OCI-LY1 (cell line): Measurements from ENCODE around the gene GOT1.
A peak's percentile ranks its signal among the peaks of the same experiment; 100 is the strongest.

ENCODE experiments used
- H2AFZ ChIP-seq: fragments of 200-600 bp; sonication (generic), shearing (Covaris generic); 2 replicates; pipeline ENCODE4 v1.6.0; 2014; ENCODE audit warnings: antibody characterized with exemption, mild to moderate bottlenecking, low read length
- H3F3A ChIP-seq: fragments of 200-600 bp; sonication (generic), shearing (Covaris generic); 2 replicates; pipeline ENCODE4 v1.6.0; 2014; ENCODE audit warnings: mild to moderate bottlenecking, antibody characterized with exemption, low read length, moderate library complexity; ENCODE audit not compliant: insufficient read depth
- H3K27ac ChIP-seq: fragments of 200-600 bp; sonication (generic); 2 replicates; pipeline ENCODE4 v1.5.1; 2014; ENCODE audit warnings: low read length, mixed run types, mild to moderate bottlenecking, low read depth; ENCODE audit not compliant: poor library complexity, severe bottlenecking
- H3K27me3 ChIP-seq: fragments of 200-600 bp; sonication (generic); 2 replicates; pipeline ENCODE4 v1.6.0; 2014; ENCODE audit warnings: antibody characterized with exemption, mild to moderate bottlenecking, low read length, moderate library complexity; ENCODE audit not compliant: insufficient read depth
- H3K36me3 ChIP-seq: fragments of 200-600 bp; sonication (generic); 2 replicates; pipeline ENCODE4 v1.6.1; 2014; ENCODE audit warnings: mild to moderate bottlenecking, antibody characterized with exemption, low read length, moderate library complexity, mixed read lengths; ENCODE audit not compliant: insufficient read depth
- H3K4me1 ChIP-seq: fragments of 200-600 bp; sonication (generic); 2 replicates; pipeline ENCODE4 v1.5.1; 2014; ENCODE audit warnings: mild to moderate bottlenecking, low read length, moderate library complexity; ENCODE audit not compliant: insufficient read depth, severe bottlenecking
- H3K4me2 ChIP-seq: fragments of 200-600 bp; sonication (generic), shearing (Covaris generic); 2 replicates; pipeline ENCODE4 v1.6.1; 2014; ENCODE audit warnings: low read length
- H3K4me3 ChIP-seq: fragments of 200-600 bp; sonication (generic); 2 replicates; pipeline ENCODE4 v1.5.1; 2014; ENCODE audit warnings: low read length, low read depth, mild to moderate bottlenecking, mixed read lengths; ENCODE audit not compliant: poor library complexity, severe bottlenecking
- H3K79me2 ChIP-seq: fragments of 200-600 bp; shearing (Covaris generic); 2 replicates; pipeline ENCODE4 v1.6.1; 2016; ENCODE audit warnings: mixed run types, low read length, mixed read lengths; ENCODE audit not compliant: insufficient read depth
- H3K9ac ChIP-seq: fragments of 200-600 bp; sonication (generic), shearing (Covaris generic); 2 replicates; pipeline ENCODE4 v1.6.1; 2014; ENCODE audit warnings: mild to moderate bottlenecking, low read length, mixed read lengths
- H3K9me2 ChIP-seq: fragments of 200-600 bp; sonication (generic), shearing (Covaris generic); 2 replicates; pipeline ENCODE4 v1.6.1; 2014; ENCODE audit warnings: low read depth, mild to moderate bottlenecking, low read length, mixed read lengths
- H3K9me3 ChIP-seq: fragments of 200-600 bp; shearing (Covaris generic); 2 replicates; pipeline ENCODE4 v1.6.1; 2014; ENCODE audit warnings: low read length, mixed read lengths
- H4K20me1 ChIP-seq: fragments of 200-600 bp; sonication (generic), shearing (Covaris generic); 2 replicates; pipeline ENCODE4 v1.6.0; 2016; ENCODE audit warnings: mild to moderate bottlenecking, low read length; ENCODE audit not compliant: insufficient read depth
- EZH2 ChIP-seq: fragments of 200-600 bp; sonication (generic), shearing (Covaris generic); IDR thresholded peaks from 2 replicates; pipeline ENCODE4 v1.8.0; 2017; ENCODE audit warnings: borderline replicate concordance, mixed run types, mild to moderate bottlenecking, antibody characterized with exemption, low read length, moderate library complexity, mixed read lengths
- TF ChIP-seq, protein P1 (sequence below): fragments of 200-600 bp; sonication (generic), shearing (Covaris generic); IDR thresholded peaks from 2 replicates; pipeline ENCODE4 v1.5.1; 2017; ENCODE audit warnings: mild to moderate bottlenecking, antibody characterized with exemption, low read length, moderate library complexity, mixed read lengths

The GOT1 gene

GRCh38 chr10:99435986-99436638 lies 5.7 kb upstream of the GOT1 start:
- Histone ChIP-seq H3F3A (no peaks in the 10 kb centered on the region), H3K79me2 (no peaks in the 10 kb centered on the region), H3K4me2 (no peak overlapping the region), H3K9me2 (no peaks in the 10 kb centered on the region), H4K20me1 (no peaks in the 10 kb centered on the region), H3K36me3 (no peaks in the 10 kb centered on the region), H3K27me3 (no peaks in the 10 kb centered on the region), H3K4me1 (peaks cover 6% of the 10 kb centered on the region), H3K9ac (no peak overlapping the region), H3K4me3 (no peak overlapping the region), H3K27ac (no peak overlapping the region), H2AFZ (no peak overlapping the region), H3K9me3 (no peaks in the 10 kb centered on the region)
- no peak for TF ChIP-seq EZH2
- TF ChIP-seq, protein P1, sequence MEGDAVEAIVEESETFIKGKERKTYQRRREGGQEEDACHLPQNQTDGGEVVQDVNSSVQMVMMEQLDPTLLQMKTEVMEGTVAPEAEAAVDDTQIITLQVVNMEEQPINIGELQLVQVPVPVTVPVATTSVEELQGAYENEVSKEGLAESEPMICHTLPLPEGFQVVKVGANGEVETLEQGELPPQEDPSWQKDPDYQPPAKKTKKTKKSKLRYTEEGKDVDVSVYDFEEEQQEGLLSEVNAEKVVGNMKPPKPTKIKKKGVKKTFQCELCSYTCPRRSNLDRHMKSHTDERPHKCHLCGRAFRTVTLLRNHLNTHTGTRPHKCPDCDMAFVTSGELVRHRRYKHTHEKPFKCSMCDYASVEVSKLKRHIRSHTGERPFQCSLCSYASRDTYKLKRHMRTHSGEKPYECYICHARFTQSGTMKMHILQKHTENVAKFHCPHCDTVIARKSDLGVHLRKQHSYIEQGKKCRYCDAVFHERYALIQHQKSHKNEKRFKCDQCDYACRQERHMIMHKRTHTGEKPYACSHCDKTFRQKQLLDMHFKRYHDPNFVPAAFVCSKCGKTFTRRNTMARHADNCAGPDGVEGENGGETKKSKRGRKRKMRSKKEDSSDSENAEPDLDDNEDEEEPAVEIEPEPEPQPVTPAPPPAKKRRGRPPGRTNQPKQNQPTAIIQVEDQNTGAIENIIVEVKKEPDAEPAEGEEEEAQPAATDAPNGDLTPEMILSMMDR: peak; percentile 45; the same call in 1 of the 2 replicates

- H3K9me2 ChIP-seq: no peaks in the 10 kb centered on the region
- H4K20me1 ChIP-seq: no peaks in the 10 kb centered on the region
- no peak overlapping the region for H3K27ac ChIP-seq
- H3K4me2 ChIP-seq: no peak overlapping the region
- no peaks in the 10 kb centered on the region for H3K9me3 ChIP-seq
- no peak overlapping the region for H2AFZ ChIP-seq
- no peak overlapping the region for H3K9ac ChIP-seq
- no peaks in the 10 kb centered on the region for H3K27me3 ChIP-seq
- peaks cover 5% of the 10 kb centered on the region; the same call in 1 of the 2 replicates for H3K79me2 ChIP-seq
- no peak overlapping the region for H3K4me3 ChIP-seq
- H3F3A ChIP-seq: no peaks in the 10 kb centered on the region
- H3K4me1 ChIP-seq: peaks cover 14% of the 10 kb centered on the region
- no peak for TF ChIP-seq EZH2
- TF ChIP-seq, protein P1: no peak
- no peaks in the 10 kb centered on the region for H3K36me3 ChIP-seq
These were observed 3.1 kb upstream of the GOT1 start for GRCh38 chr10:99433378-99434020.

DNA sequence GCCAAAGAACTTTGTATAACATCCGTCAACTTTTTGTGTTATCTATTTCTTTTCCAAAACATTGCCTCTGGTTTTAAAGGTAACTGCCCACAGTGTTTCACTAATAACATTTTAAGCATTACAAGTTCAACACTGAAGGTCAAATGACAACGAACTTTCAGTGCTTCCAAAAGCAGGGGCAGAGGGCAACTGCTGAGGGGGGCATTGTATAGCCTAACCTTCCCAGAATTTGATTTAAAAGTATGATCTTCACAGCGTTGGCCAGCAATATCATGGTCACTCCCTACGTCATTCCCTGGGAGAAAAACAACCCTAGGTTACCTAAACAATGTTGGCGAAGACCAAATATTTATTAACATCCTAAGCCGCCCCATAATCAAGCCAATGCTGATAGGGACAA lies 2.5 kb upstream of the GOT1 start:
- no peak for TF ChIP-seq EZH2
- peaks cover 5% of the 10 kb centered on the region; the same call in 1 of the 2 replicates for H3K79me2 ChIP-seq
- no peak overlapping the region for H3K27ac ChIP-seq
- H3K9me2 ChIP-seq: no peaks in the 10 kb centered on the region
- no peak overlapping the region for H2AFZ ChIP-seq
- no peak overlapping the region for H3K9ac ChIP-seq
- H3K4me3 ChIP-seq: no peak overlapping the region
- H3K9me3 ChIP-seq: no peaks in the 10 kb centered on the region
- no peaks in the 10 kb centered on the region for H4K20me1 ChIP-seq
- no peaks in the 10 kb centered on the region for H3K27me3 ChIP-seq
- H3K4me2 ChIP-seq: no peak overlapping the region
- H3F3A ChIP-seq: no peaks in the 10 kb centered on the region
- H3K4me1 ChIP-seq: peaks cover 14% of the 10 kb centered on the region
- H3K36me3 ChIP-seq: no peaks in the 10 kb centered on the region

GRCh38 chr10:99432047-99432446 lies 1.6 kb upstream of the GOT1 start:
- Histone ChIP-seq H3F3A (no peaks in the 10 kb centered on the region), H2AFZ (no peak overlapping the region), H3K4me3 (no peak overlapping the region), H3K79me2 (peaks cover 5% of the 10 kb centered on the region; the same call in 1 of the 2 replicates), H3K9ac (no peak overlapping the region), H4K20me1 (no peaks in the 10 kb centered on the region), H3K9me3 (no peaks in the 10 kb centered on the region), H3K27ac (no peak overlapping the region), H3K4me1 (peaks cover 14% of the 10 kb centered on the region), H3K9me2 (no peaks in the 10 kb centered on the region), H3K36me3 (no peaks in the 10 kb centered on the region), H3K4me2 (peak overlapping the region; percentile 96; the same call in 1 of the 2 replicates), H3K27me3 (no peaks in the 10 kb centered on the region)
- TF ChIP-seq, protein P1: no peak
- no peak for TF ChIP-seq EZH2
